Neural progenitor cell (in vitro differentiated cells): ENCODE data around the gene CAMK1D. TPM values are rescaled to one million over a fixed set of nuclear protein-coding genes. Genes with fewer than 3 reads are reported as not detected.
A peak's percentile ranks its signal among the peaks of the same experiment; 100 is the strongest.

Source experiments
- DNase-seq: peaks from one replicate; pipeline ENCODE4 v3.0.0-alpha.2; 2016; ENCODE audit warnings: low spot score
- H2AFZ ChIP-seq: fragments of 200-600 bp; sonication (generic); replicated peaks from 2 replicates; pipeline ENCODE4 v1.6.1; 2016; ENCODE audit warnings: antibody characterized with exemption
- H3F3A ChIP-seq: fragments of 200-600 bp; sonication (generic); 2 replicates; pipeline ENCODE4 v1.6.1; 2016; ENCODE audit warnings: antibody characterized with exemption, low read depth
- H3K27ac ChIP-seq: fragments of 200-600 bp; sonication (generic); 2 replicates; pipeline ENCODE4 v1.5.1; 2016; ENCODE audit warnings: mild to moderate bottlenecking
- H3K27me3 ChIP-seq: fragments of 200-600 bp; sonication (generic); 2 replicates; pipeline ENCODE4 v1.6.1; 2016; ENCODE audit warnings: mild to moderate bottlenecking, moderate library complexity
- H3K36me3 ChIP-seq: fragments of 200-600 bp; sonication (generic); 2 replicates; pipeline ENCODE4 v1.5.1; 2016
- H3K4me1 ChIP-seq: fragments of 200-600 bp; sonication (generic); 2 replicates; pipeline ENCODE4 v1.6.1; 2016; ENCODE audit warnings: mixed run types
- H3K4me2 ChIP-seq: fragments of 200-600 bp; sonication (generic); 2 replicates; pipeline ENCODE4 v1.6.1; 2016
- H3K4me3 ChIP-seq: fragments of 200-600 bp; sonication (generic); 2 replicates; pipeline ENCODE4 v1.5.1; 2016
- H3K79me2 ChIP-seq: fragments of 200-600 bp; sonication (generic); 2 replicates; pipeline ENCODE4 v1.6.1; 2016; ENCODE audit warnings: low read depth
- H3K9ac ChIP-seq: fragments of 200-600 bp; sonication (generic); 2 replicates; pipeline ENCODE4 v1.6.1; 2016
- H3K9me3 ChIP-seq: fragments of 200-600 bp; sonication (generic); 2 replicates; pipeline ENCODE4 v1.5.1; 2016; ENCODE audit warnings: low read depth
- H4K20me1 ChIP-seq: fragments of 200-600 bp; sonication (generic); 2 replicates; pipeline ENCODE4 v1.6.1; 2016; ENCODE audit warnings: low read depth
- H3K27ac Mint-ChIP-seq: 3 replicates; pipeline ENCODE4 v1.8.0; 2021; ENCODE audit warnings: mixed read lengths
- H3K27me3 Mint-ChIP-seq: 2 replicates; pipeline ENCODE4 v1.8.0; 2022; ENCODE audit warnings: low read depth, mild to moderate bottlenecking, inconsistent platforms, moderate library complexity, mixed read lengths; ENCODE audit not compliant: insufficient read depth
- H3K36me3 Mint-ChIP-seq: 3 replicates; pipeline ENCODE4 v1.8.0; 2021; ENCODE audit warnings: mixed read lengths
- H3K4me1 Mint-ChIP-seq: 3 replicates; pipeline ENCODE4 v1.8.0; 2021; ENCODE audit warnings: mixed read lengths
- H3K4me3 Mint-ChIP-seq: 3 replicates; pipeline ENCODE4 v1.8.0; 2021; ENCODE audit warnings: mild to moderate bottlenecking, moderate library complexity, mixed read lengths
- H3K9me3 Mint-ChIP-seq: 3 replicates; pipeline ENCODE4 v1.8.0; 2020; ENCODE audit warnings: mixed read lengths
- EZH2 ChIP-seq: fragments of 200-600 bp; sonication (generic); IDR thresholded peaks from 2 replicates; pipeline ENCODE4 v1.6.1; 2017; ENCODE audit warnings: antibody characterized with exemption, mild to moderate bottlenecking, moderate library complexity
- EZH2phosphoT487 ChIP-seq: fragments of 200-600 bp; sonication (generic); IDR thresholded peaks from 2 replicates; pipeline ENCODE4 v1.6.1; 2017; ENCODE audit warnings: antibody characterized with exemption
- total RNA-seq: library from RNA; depleted of rRNA; stranded (reverse); fragments of >200 nt; gene quantifications from 2 replicates; pipeline ENCODE4 v1.2.3, GENCODE V29; 2015; ENCODE audit warnings: low replicate concordance
- TF ChIP-seq, protein P1 (sequence below): fragments of 200-600 bp; sonication (generic); IDR thresholded peaks from 2 replicates; pipeline ENCODE4 v1.5.1; 2017; ENCODE audit warnings: antibody characterized with exemption, mild to moderate bottlenecking

CAMK1D gene
- total RNA-seq, 1 donor from 2014 or later = 7.6 TPM

- no peaks in the 10 kb centered on the region for H3F3A ChIP-seq
- H4K20me1 ChIP-seq = no peaks in the 10 kb centered on the region
- no peaks in the 10 kb centered on the region for H3K36me3 ChIP-seq
- no peak for DNase-seq
- H3K4me1 ChIP-seq = no peaks in the 10 kb centered on the region
- Mint-ChIP-seq H3K4me1 (peaks cover 9% of the 10 kb centered on the region), H3K36me3 (peaks cover 3% of the 10 kb centered on the region), H3K4me3 (no peak overlapping the region), H3K27ac (peak overlapping the region; percentile 80), H3K9me3 (no peaks in the 10 kb centered on the region), H3K27me3 (no peaks in the 10 kb centered on the region)
- H3K9ac ChIP-seq = no peak overlapping the region
- no peak overlapping the region for H3K4me2 ChIP-seq
- TF ChIP-seq EZH2phosphoT487 = no peak
- TF ChIP-seq EZH2 = no peak
- TF ChIP-seq, protein P1, sequence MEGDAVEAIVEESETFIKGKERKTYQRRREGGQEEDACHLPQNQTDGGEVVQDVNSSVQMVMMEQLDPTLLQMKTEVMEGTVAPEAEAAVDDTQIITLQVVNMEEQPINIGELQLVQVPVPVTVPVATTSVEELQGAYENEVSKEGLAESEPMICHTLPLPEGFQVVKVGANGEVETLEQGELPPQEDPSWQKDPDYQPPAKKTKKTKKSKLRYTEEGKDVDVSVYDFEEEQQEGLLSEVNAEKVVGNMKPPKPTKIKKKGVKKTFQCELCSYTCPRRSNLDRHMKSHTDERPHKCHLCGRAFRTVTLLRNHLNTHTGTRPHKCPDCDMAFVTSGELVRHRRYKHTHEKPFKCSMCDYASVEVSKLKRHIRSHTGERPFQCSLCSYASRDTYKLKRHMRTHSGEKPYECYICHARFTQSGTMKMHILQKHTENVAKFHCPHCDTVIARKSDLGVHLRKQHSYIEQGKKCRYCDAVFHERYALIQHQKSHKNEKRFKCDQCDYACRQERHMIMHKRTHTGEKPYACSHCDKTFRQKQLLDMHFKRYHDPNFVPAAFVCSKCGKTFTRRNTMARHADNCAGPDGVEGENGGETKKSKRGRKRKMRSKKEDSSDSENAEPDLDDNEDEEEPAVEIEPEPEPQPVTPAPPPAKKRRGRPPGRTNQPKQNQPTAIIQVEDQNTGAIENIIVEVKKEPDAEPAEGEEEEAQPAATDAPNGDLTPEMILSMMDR = no peak
- H3K4me3 ChIP-seq = no peak overlapping the region
- H2AFZ ChIP-seq = no peak overlapping the region
- no peaks in the 10 kb centered on the region for H3K27me3 ChIP-seq
- no peaks in the 10 kb centered on the region for H3K9me3 ChIP-seq
- no peaks in the 10 kb centered on the region for H3K79me2 ChIP-seq
- no peak overlapping the region for H3K27ac ChIP-seq
These were observed 352.9 kb downstream of the CAMK1D start for GRCh38 chr10:12702215-12702770.

DNA sequence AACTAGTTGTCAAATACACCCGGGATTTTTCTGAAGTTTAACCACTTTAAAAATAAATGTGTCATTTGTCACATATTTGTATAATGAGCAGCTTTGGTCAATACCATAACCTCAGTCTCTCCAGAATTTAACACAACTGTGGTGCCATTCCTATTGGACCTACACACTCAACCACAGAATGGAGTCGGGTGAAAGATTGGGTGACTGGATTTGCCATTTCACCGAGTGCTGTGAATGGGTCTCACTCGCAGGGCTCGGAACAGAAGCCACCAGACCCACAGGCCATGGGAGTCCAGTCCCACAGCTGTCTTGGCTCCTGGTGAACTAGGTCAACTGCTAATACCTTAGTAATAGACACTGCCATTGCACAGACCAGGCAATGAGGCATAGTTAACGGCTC is 353.8 kb downstream of the CAMK1D start:
- no peaks in the 10 kb centered on the region for H3F3A ChIP-seq
- H3K4me3 ChIP-seq = no peak overlapping the region
- H3K36me3 Mint-ChIP-seq = peaks cover 3% of the 10 kb centered on the region
- H3K79me2 ChIP-seq = no peaks in the 10 kb centered on the region
- no peak overlapping the region for H3K4me2 ChIP-seq
- H3K27ac Mint-ChIP-seq = no peak overlapping the region
- DNase-seq = no peak
- TF ChIP-seq, protein P1 = no peak
- no peak for TF ChIP-seq EZH2
- TF ChIP-seq EZH2phosphoT487 = no peak
- no peak overlapping the region for H2AFZ ChIP-seq
- no peaks in the 10 kb centered on the region for H3K27me3 Mint-ChIP-seq
- H3K4me3 Mint-ChIP-seq = no peak overlapping the region
- peaks cover 18% of the 10 kb centered on the region for H3K4me1 Mint-ChIP-seq
- H4K20me1 ChIP-seq = no peaks in the 10 kb centered on the region
- no peaks in the 10 kb centered on the region for H3K9me3 ChIP-seq
- no peak overlapping the region for H3K9ac ChIP-seq
- H3K4me1 ChIP-seq = no peaks in the 10 kb centered on the region
- no peak overlapping the region for H3K27ac ChIP-seq
- no peaks in the 10 kb centered on the region for H3K36me3 ChIP-seq
- no peaks in the 10 kb centered on the region for H3K9me3 Mint-ChIP-seq
- no peaks in the 10 kb centered on the region for H3K27me3 ChIP-seq

- H3K36me3 ChIP-seq = no peaks in the 10 kb centered on the region
- H3K9me3 Mint-ChIP-seq = no peaks in the 10 kb centered on the region
- H3K9ac ChIP-seq = no peak overlapping the region
- peaks cover 3% of the 10 kb centered on the region for H3K36me3 Mint-ChIP-seq
- H3K4me3 ChIP-seq = no peak overlapping the region
- peaks cover 25% of the 10 kb centered on the region for H3K4me1 Mint-ChIP-seq
- TF ChIP-seq EZH2phosphoT487 (no peak), EZH2 (no peak)
- TF ChIP-seq, protein P1 = no peak
- H3K27me3 ChIP-seq = no peaks in the 10 kb centered on the region
- no peaks in the 10 kb centered on the region for H3K79me2 ChIP-seq
- no peak overlapping the region for H3K27ac Mint-ChIP-seq
- no peaks in the 10 kb centered on the region for H4K20me1 ChIP-seq
- no peak overlapping the region for H3K4me3 Mint-ChIP-seq
- H3K9me3 ChIP-seq = no peaks in the 10 kb centered on the region
- no peak overlapping the region for H2AFZ ChIP-seq
- DNase-seq = no peak
- H3K27ac ChIP-seq = no peak overlapping the region
- H3F3A ChIP-seq = no peaks in the 10 kb centered on the region
- no peak overlapping the region for H3K4me2 ChIP-seq
- H3K27me3 Mint-ChIP-seq = no peaks in the 10 kb centered on the region
- H3K4me1 ChIP-seq = no peaks in the 10 kb centered on the region
These were observed 354.5 kb downstream of the CAMK1D start for GRCh38 chr10:12703813-12704212.
